Astrocyte (in vitro differentiated cells and primary cell): ENCODE results near the gene DNAJB1.

ENCODE experiments used
- EZH2 ChIP-seq: IDR thresholded peaks from 2 replicates; pipeline ENCODE4 v1.6.1; 2012; ENCODE audit warnings: mild to moderate bottlenecking, low read length, inconsistent platforms; ENCODE audit not compliant: insufficient read depth
- TF ChIP-seq, protein P1 (sequence below): IDR thresholded peaks from 2 replicates; pipeline ENCODE4 v1.5.1; 2011; ENCODE audit warnings: low read depth, mild to moderate bottlenecking, inconsistent platforms, low read length, moderate library complexity; ENCODE audit not compliant: insufficient read depth

- TF ChIP-seq, protein P1, sequence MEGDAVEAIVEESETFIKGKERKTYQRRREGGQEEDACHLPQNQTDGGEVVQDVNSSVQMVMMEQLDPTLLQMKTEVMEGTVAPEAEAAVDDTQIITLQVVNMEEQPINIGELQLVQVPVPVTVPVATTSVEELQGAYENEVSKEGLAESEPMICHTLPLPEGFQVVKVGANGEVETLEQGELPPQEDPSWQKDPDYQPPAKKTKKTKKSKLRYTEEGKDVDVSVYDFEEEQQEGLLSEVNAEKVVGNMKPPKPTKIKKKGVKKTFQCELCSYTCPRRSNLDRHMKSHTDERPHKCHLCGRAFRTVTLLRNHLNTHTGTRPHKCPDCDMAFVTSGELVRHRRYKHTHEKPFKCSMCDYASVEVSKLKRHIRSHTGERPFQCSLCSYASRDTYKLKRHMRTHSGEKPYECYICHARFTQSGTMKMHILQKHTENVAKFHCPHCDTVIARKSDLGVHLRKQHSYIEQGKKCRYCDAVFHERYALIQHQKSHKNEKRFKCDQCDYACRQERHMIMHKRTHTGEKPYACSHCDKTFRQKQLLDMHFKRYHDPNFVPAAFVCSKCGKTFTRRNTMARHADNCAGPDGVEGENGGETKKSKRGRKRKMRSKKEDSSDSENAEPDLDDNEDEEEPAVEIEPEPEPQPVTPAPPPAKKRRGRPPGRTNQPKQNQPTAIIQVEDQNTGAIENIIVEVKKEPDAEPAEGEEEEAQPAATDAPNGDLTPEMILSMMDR = no peak
- no peak for TF ChIP-seq EZH2
Observed at GRCh38 chr19:14496029-14496833, 22.0 kb downstream of the DNAJB1 start, which contains the start of gene GIPC1.
